Measurements from ENCODE around the gene DEFB128. TPM values are rescaled to one million over a fixed set of nuclear protein-coding genes. Genes with fewer than 3 reads are reported as not detected.

Gene DEFB128
- polyA plus RNA-seq, 1 of the 3 experiments (the other 2 are of a cell fraction): not detected

DNA sequence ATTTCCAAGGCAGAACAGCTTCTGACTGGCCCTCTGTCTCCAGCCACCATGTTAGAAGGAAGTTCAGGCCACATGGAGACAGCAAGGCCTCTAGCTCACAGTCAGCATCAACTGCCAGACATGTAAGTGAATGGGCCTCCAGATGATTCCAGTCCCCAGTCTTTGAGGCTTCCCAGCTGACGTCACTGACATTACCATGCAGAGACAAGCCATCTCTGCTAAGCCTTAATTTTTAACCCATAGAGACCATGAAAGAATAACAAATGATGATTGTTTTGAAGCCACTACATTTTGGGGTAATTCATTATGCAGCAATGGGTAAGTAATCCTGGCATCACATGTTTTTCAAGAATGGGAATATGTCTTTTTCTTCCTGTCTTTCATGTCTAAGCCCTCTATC is 26.3 kb upstream of the DEFB128 start:
- ChIA-PET CTCF (interaction anchor here (1.1 to 2.2 kb wide), 3 partner anchors 29 to 115 kb away, joined by 3 to 7 read pairs (median 3); no protein-coding TSS in a partner anchor), POLR2A (no interaction called here)
- no peak overlapping the region for H2AFZ ChIP-seq (ENCODE audit: low read depth)
- no peaks in the 10 kb centered on the region for H3F3A ChIP-seq (replicated peaks; ENCODE audit: insufficient read depth)
- H3K36me3 ChIP-seq (replicated peaks in 1 of 2; ENCODE audit: control insufficient read depth in 1 of 2, insufficient read depth in 2 of 2, low read length in 1 of 2): no peaks in the 10 kb centered on the region
- no peaks in the 10 kb centered on the region for H3K9me2 ChIP-seq
- no peaks in the 10 kb centered on the region for H3K4me1 ChIP-seq (ENCODE audit: control insufficient read depth in 1 of 2, insufficient read depth in 2 of 2, low read depth in 1 of 2, low read length in 1 of 2)
- no peak overlapping the region for H3K4me2 ChIP-seq
- no peak for DNase-seq
- H3K9ac ChIP-seq: no peak overlapping the region
- TF ChIP-seq GABPA (IDR thresholded peaks at IDR 0.05; ENCODE audit: low read depth) (no peak), RAD21 (IDR thresholded peaks at IDR 0.05; ENCODE audit: low read length) (no peak), FOSL2 (IDR thresholded peaks at IDR 0.05; ENCODE audit: borderline replicate concordance, low read depth) (no peak), CHD2 (IDR thresholded peaks at IDR 0.05; ENCODE audit: low read length, partially characterized antibody) (no peak), SMC3 (IDR thresholded peaks at IDR 0.05; ENCODE audit: low read depth, low read length) (no peak), YY1 (IDR thresholded peaks at IDR 0.05; ENCODE audit: low read depth) (no peak), GATA2 (CRISPR knock-in tag; IDR thresholded peaks at IDR 0.05) (no peak), ELF1 (IDR thresholded peaks at IDR 0.05) (no peak), RXRA (IDR thresholded peaks at IDR 0.05; ENCODE audit: borderline replicate concordance, low read depth) (no peak), MEF2A (IDR thresholded peaks at IDR 0.05; ENCODE audit: borderline replicate concordance, low read depth) (no peak)
- TF ChIP-seq, protein P1, sequence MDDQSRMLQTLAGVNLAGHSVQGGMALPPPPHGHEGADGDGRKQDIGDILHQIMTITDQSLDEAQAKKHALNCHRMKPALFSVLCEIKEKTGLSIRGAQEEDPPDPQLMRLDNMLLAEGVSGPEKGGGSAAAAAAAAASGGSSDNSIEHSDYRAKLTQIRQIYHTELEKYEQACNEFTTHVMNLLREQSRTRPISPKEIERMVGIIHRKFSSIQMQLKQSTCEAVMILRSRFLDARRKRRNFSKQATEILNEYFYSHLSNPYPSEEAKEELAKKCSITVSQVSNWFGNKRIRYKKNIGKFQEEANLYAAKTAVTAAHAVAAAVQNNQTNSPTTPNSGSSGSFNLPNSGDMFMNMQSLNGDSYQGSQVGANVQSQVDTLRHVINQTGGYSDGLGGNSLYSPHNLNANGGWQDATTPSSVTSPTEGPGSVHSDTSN (IDR thresholded peaks at IDR 0.05): no peak
- TF ChIP-seq, protein P2, sequence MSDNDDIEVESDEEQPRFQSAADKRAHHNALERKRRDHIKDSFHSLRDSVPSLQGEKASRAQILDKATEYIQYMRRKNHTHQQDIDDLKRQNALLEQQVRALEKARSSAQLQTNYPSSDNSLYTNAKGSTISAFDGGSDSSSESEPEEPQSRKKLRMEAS (IDR thresholded peaks at IDR 0.05; ENCODE audit: low read depth): no peak
- TF ChIP-seq, protein P3, sequence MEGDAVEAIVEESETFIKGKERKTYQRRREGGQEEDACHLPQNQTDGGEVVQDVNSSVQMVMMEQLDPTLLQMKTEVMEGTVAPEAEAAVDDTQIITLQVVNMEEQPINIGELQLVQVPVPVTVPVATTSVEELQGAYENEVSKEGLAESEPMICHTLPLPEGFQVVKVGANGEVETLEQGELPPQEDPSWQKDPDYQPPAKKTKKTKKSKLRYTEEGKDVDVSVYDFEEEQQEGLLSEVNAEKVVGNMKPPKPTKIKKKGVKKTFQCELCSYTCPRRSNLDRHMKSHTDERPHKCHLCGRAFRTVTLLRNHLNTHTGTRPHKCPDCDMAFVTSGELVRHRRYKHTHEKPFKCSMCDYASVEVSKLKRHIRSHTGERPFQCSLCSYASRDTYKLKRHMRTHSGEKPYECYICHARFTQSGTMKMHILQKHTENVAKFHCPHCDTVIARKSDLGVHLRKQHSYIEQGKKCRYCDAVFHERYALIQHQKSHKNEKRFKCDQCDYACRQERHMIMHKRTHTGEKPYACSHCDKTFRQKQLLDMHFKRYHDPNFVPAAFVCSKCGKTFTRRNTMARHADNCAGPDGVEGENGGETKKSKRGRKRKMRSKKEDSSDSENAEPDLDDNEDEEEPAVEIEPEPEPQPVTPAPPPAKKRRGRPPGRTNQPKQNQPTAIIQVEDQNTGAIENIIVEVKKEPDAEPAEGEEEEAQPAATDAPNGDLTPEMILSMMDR (IDR thresholded peaks at IDR 0.05): no peak
- WGBS (ENCODE audit: low lambda C conversion rate): 38% methylated on average over 1 of the region's 1 CpG
- H3K9me3 ChIP-seq: no peaks in the 10 kb centered on the region
- H3K4me3 ChIP-seq (ENCODE audit: low read depth in 2 of 2, low read length in 1 of 2): no peak overlapping the region
- no peaks in the 10 kb centered on the region; the same call in 1 of the 2 replicates for H3K27me3 ChIP-seq (ENCODE audit: insufficient read depth)
- no peak overlapping the region for H3K27ac ChIP-seq (ENCODE audit: low read depth in 2 of 2, low read length in 1 of 2)
- no peaks in the 10 kb centered on the region for H4K20me1 ChIP-seq (ENCODE audit: insufficient read depth)
- H3K79me2 ChIP-seq (ENCODE audit: insufficient read depth): no peaks in the 10 kb centered on the region

DNA sequence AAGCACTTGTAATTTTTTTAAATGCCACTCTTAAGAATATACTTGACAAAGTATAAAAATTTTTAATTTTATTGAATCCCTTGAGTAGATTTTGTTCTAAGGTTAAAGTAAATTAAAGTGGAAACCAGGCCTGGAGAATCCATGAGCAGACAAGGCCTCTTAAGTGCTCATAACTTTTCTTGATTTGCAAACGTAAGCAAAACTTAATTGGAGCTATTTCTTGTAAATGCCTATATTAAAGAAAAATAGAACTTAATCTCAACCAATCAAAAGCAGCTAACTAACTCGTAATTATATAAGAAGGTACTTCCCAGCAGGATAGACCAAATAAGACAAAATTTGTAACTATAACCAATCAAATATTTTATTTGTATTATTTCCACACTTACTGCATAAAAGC is 24.9 kb upstream of the DEFB128 start:
- Histone ChIP-seq H3K27me3 (ENCODE audit: insufficient read depth) (no peaks in the 10 kb centered on the region; the same call in 1 of the 2 replicates), H2AFZ (ENCODE audit: low read depth) (no peak overlapping the region), H3K4me3 (ENCODE audit: low read depth in 2 of 2, low read length in 1 of 2) (no peak overlapping the region), H3K9me2 (no peaks in the 10 kb centered on the region), H4K20me1 (ENCODE audit: insufficient read depth) (no peaks in the 10 kb centered on the region), H3K79me2 (ENCODE audit: insufficient read depth) (no peaks in the 10 kb centered on the region), H3K9me3 (no peaks in the 10 kb centered on the region), H3K4me2 (no peak overlapping the region), H3F3A (replicated peaks; ENCODE audit: insufficient read depth) (no peaks in the 10 kb centered on the region), H3K9ac (no peak overlapping the region), H3K27ac (ENCODE audit: low read depth in 2 of 2, low read length in 1 of 2) (no peak overlapping the region), H3K36me3 (replicated peaks in 1 of 2; ENCODE audit: control insufficient read depth in 1 of 2, insufficient read depth in 2 of 2, low read length in 1 of 2) (no peaks in the 10 kb centered on the region), H3K4me1 (ENCODE audit: control insufficient read depth in 1 of 2, insufficient read depth in 2 of 2, low read depth in 1 of 2, low read length in 1 of 2) (no peaks in the 10 kb centered on the region)
- WGBS (ENCODE audit: low lambda C conversion rate): 30% methylated on average over 2 of the region's 2 CpGs
- CTCF ChIA-PET: interaction anchor here (1.1 to 5.4 kb wide), 3 partner anchors 51 to 117 kb away, joined by 3 to 30 read pairs (median 7); no protein-coding TSS in a partner anchor
- no peak for DNase-seq
- POLR2A ChIA-PET: no interaction called here
- TF ChIP-seq, protein P1 (IDR thresholded peaks at IDR 0.05): no peak
- TF ChIP-seq, protein P4, sequence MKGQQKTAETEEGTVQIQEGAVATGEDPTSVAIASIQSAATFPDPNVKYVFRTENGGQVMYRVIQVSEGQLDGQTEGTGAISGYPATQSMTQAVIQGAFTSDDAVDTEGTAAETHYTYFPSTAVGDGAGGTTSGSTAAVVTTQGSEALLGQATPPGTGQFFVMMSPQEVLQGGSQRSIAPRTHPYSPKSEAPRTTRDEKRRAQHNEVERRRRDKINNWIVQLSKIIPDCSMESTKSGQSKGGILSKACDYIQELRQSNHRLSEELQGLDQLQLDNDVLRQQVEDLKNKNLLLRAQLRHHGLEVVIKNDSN (IDR thresholded peaks at IDR 0.05; ENCODE audit: borderline replicate concordance, low read depth): no peak
- TF ChIP-seq MEF2A (IDR thresholded peaks at IDR 0.05; ENCODE audit: borderline replicate concordance, low read depth) (no peak), FOXM1 (IDR thresholded peaks at IDR 0.05; ENCODE audit: low read depth) (no peak), JUND (IDR thresholded peaks at IDR 0.05) (no peak), SIN3A (IDR thresholded peaks at IDR 0.05; ENCODE audit: borderline replicate concordance, low read depth, low read length) (no peak), RCOR1 (IDR thresholded peaks at IDR 0.05; ENCODE audit: low read length) (no peak), RXRA (IDR thresholded peaks at IDR 0.05; ENCODE audit: borderline replicate concordance, low read depth) (no peak), CHD2 (IDR thresholded peaks at IDR 0.05; ENCODE audit: low read length, partially characterized antibody) (no peak)
- TF ChIP-seq, protein P5, sequence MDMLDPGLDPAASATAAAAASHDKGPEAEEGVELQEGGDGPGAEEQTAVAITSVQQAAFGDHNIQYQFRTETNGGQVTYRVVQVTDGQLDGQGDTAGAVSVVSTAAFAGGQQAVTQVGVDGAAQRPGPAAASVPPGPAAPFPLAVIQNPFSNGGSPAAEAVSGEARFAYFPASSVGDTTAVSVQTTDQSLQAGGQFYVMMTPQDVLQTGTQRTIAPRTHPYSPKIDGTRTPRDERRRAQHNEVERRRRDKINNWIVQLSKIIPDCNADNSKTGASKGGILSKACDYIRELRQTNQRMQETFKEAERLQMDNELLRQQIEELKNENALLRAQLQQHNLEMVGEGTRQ (IDR thresholded peaks at IDR 0.05; ENCODE audit: borderline replicate concordance, low read depth, low read length): no peak
- TF ChIP-seq, protein P2 (IDR thresholded peaks at IDR 0.05; ENCODE audit: low read depth): no peak

Measured in SK-N-SH (cell line).